ENCODE data around the gene COMMD6. TPM values are rescaled to one million over a fixed set of nuclear protein-coding genes. Genes with fewer than 3 reads are reported as not detected.

COMMD6 gene
- total and polyA plus RNA-seq, 2 donors (not counting 1 experiment from before 2014, with no cell fraction given) = 78.0 to 153 TPM

DNA sequence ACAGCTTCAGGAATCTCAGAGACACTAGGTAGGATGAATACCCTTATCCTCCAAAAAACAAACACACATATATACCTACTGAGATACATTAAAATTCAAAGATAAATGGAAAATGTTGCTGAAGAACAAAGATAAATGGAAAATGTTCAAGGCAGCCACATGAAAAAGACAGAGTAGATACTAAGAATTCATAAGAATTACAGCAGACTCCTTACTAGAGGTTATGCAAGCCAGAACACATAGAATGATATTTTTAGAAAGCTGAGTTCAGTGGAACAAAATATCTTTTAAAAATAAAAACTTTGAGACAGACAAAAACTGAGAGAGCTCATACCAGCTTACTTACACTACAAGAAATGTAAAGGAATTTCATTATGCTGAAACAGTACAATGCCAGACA, 47.5 kb upstream of the COMMD6 start:
- CTCF ChIA-PET = interaction anchor here (0.5 kb wide), 1 partner anchor 1839 kb away, joined by 3 read pairs; no protein-coding TSS in a partner anchor
- H3K4me1 Mint-ChIP-seq = no peaks in the 10 kb centered on the region

DNA sequence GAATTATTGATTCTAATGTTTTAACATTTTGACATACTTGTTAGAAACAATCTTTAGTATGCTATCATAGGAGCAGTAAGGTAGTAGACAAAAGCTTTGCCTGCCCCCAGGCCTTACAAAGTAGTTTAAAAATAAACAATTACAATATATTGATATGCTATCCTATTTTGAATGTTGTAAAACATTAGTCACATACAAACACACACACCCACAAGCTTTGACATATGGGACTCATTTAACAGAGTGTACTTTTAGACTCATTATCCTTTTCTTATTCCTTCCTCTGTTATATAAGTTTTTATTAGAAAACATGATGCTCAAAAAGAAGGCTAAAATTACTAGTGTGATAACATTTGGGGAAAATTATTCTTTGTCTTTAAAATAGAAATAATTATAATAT, 45.5 kb upstream of the COMMD6 start:
- H3K4me3 ChIP-seq (ENCODE audit: control extremely low read depth in 1 of 5, extremely low read depth in 1 of 5, insufficient read depth in 1 of 5, low read depth in 2 of 5, low read length in 4 of 5) = no peak overlapping the region
- intact Hi-C loops (cut with micrococcal nuclease) = no loop called here
- no peaks in the 10 kb centered on the region for H3K27me3 Mint-ChIP-seq
- H4K20me1 ChIP-seq (ENCODE audit: control insufficient read depth, insufficient read depth, low read length, poor library complexity, severe bottlenecking) = no peaks in the 10 kb centered on the region
- H3K27ac Mint-ChIP-seq = no peak overlapping the region
- TF ChIP-seq EZH2 (IDR thresholded peaks at IDR 0.05; ENCODE audit: borderline replicate concordance, insufficient read depth, low read depth, low read length, poor library complexity, severe bottlenecking) = no peak
- TF ChIP-seq, protein P1, sequence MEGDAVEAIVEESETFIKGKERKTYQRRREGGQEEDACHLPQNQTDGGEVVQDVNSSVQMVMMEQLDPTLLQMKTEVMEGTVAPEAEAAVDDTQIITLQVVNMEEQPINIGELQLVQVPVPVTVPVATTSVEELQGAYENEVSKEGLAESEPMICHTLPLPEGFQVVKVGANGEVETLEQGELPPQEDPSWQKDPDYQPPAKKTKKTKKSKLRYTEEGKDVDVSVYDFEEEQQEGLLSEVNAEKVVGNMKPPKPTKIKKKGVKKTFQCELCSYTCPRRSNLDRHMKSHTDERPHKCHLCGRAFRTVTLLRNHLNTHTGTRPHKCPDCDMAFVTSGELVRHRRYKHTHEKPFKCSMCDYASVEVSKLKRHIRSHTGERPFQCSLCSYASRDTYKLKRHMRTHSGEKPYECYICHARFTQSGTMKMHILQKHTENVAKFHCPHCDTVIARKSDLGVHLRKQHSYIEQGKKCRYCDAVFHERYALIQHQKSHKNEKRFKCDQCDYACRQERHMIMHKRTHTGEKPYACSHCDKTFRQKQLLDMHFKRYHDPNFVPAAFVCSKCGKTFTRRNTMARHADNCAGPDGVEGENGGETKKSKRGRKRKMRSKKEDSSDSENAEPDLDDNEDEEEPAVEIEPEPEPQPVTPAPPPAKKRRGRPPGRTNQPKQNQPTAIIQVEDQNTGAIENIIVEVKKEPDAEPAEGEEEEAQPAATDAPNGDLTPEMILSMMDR (IDR thresholded peaks at IDR 0.05) = no peak
- ChIA-PET CTCF (no interaction called here), POLR2A (no interaction called here)
- H3K4me1 ChIP-seq (ENCODE audit: control insufficient read depth in 2 of 2, insufficient read depth in 2 of 2, low read length in 2 of 2) = no peaks in the 10 kb centered on the region
- peaks cover 3 to 6% of the 10 kb centered on the region in 2 experiments for H3K36me3 ChIP-seq (replicated peaks in 1 of 2; ENCODE audit: control extremely low read depth in 1 of 2, control insufficient read depth in 1 of 2, extremely low read depth in 1 of 2, insufficient read depth in 2 of 2, low read length in 1 of 2)
- H3K9ac ChIP-seq (ENCODE audit: low read length) = no peak overlapping the region
- no peaks in the 10 kb centered on the region for H3K27me3 ChIP-seq (replicated peaks in 1 of 4; ENCODE audit: control extremely low read depth in 1 of 4, control insufficient read depth in 3 of 4, insufficient read depth in 4 of 4, low read length in 3 of 4)
- no peak for DNase-seq
- H3K9me3 ChIP-seq (ENCODE audit: control extremely low read depth in 1 of 3, control insufficient read depth in 2 of 3, insufficient read depth in 1 of 3, low read length in 2 of 3) = peaks cover 1 to 3% (median 3%) of the 10 kb centered on the region in 3 donors
- no peak overlapping the region for H3K27ac ChIP-seq (ENCODE audit: low read length in 2 of 2)
- no peaks in the 10 kb centered on the region for H3K4me1 Mint-ChIP-seq
- no peak overlapping the region for H3K4me3 Mint-ChIP-seq
- no peak for ATAC-seq (ENCODE audit: low read depth)
- peaks cover 5% of the 10 kb centered on the region for H3K9me3 Mint-ChIP-seq (ENCODE audit: insufficient read depth)
- H3K79me2 ChIP-seq (ENCODE audit: control insufficient read depth, insufficient read depth, low read length) = no peaks in the 10 kb centered on the region
- H2AFZ ChIP-seq (ENCODE audit: insufficient read depth, low read depth, low read length, poor library complexity, severe bottlenecking) = no peak overlapping the region
- no peak overlapping the region for H3K4me2 ChIP-seq (replicated peaks; ENCODE audit: low read depth, low read length, poor library complexity, severe bottlenecking)

More for the DNA sequence above, 47.5 kb upstream of the COMMD6 start:
- POLR2A ChIA-PET = no interaction called here
- Histone ChIP-seq H3K4me1 (ENCODE audit: control insufficient read depth in 2 of 2, insufficient read depth in 2 of 2, low read length in 2 of 2) (no peaks in the 10 kb centered on the region), H2AFZ (ENCODE audit: insufficient read depth, low read depth, low read length, poor library complexity, severe bottlenecking) (no peak overlapping the region), H4K20me1 (ENCODE audit: control insufficient read depth, insufficient read depth, low read length, poor library complexity, severe bottlenecking) (no peaks in the 10 kb centered on the region), H3K4me3 (ENCODE audit: control extremely low read depth in 1 of 5, extremely low read depth in 1 of 5, insufficient read depth in 1 of 5, low read depth in 2 of 5, low read length in 4 of 5) (no peak overlapping the region), H3K79me2 (ENCODE audit: control insufficient read depth, insufficient read depth, low read length) (no peaks in the 10 kb centered on the region), H3K9ac (ENCODE audit: low read length) (no peak overlapping the region), H3K9me3 (ENCODE audit: control extremely low read depth in 1 of 3, control insufficient read depth in 2 of 3, insufficient read depth in 1 of 3, low read length in 2 of 3) (peaks cover 1 to 3% (median 3%) of the 10 kb centered on the region in 3 donors), H3K4me2 (replicated peaks; ENCODE audit: low read depth, low read length, poor library complexity, severe bottlenecking) (no peak overlapping the region), H3K27ac (ENCODE audit: low read length in 2 of 2) (no peak overlapping the region), H3K27me3 (replicated peaks in 1 of 4; ENCODE audit: control extremely low read depth in 1 of 4, control insufficient read depth in 3 of 4, insufficient read depth in 4 of 4, low read length in 3 of 4) (no peaks in the 10 kb centered on the region), H3K36me3 (replicated peaks in 1 of 2; ENCODE audit: control extremely low read depth in 1 of 2, control insufficient read depth in 1 of 2, extremely low read depth in 1 of 2, insufficient read depth in 2 of 2, low read length in 1 of 2) (peaks cover 6 to 14% of the 10 kb centered on the region in 2 experiments)
- no peaks in the 10 kb centered on the region for H3K27me3 Mint-ChIP-seq
- no peak overlapping the region for H3K4me3 Mint-ChIP-seq
- peaks cover 5% of the 10 kb centered on the region for H3K9me3 Mint-ChIP-seq (ENCODE audit: insufficient read depth)
- no peak for TF ChIP-seq EZH2 (IDR thresholded peaks at IDR 0.05; ENCODE audit: borderline replicate concordance, insufficient read depth, low read depth, low read length, poor library complexity, severe bottlenecking)
- TF ChIP-seq, protein P1 (IDR thresholded peaks at IDR 0.05) = no peak
- intact Hi-C loops (cut with micrococcal nuclease) = no loop called here
- ATAC-seq (ENCODE audit: low read depth) (no peak), DNase-seq (no peak)
- no peak overlapping the region for H3K27ac Mint-ChIP-seq

Measured in B cell (primary cell).